Caco-2 (cell line): Measurements from ENCODE around the gene HACD4. TPM values are rescaled to one million over a fixed set of nuclear protein-coding genes. Genes with fewer than 3 reads are reported as not detected.
A peak's percentile ranks its signal among the peaks of the same experiment; 100 is the strongest.

ENCODE experiments used
- BruUV-seq: library from RNA; stranded (reverse); fragments of 400-500 nt; replicated peaks from 2 replicates; lab custom pipeline; 2021; lab: Mats Ljungman, UMichigan
- CTCF ChIA-PET: fragments of 300-600 bp; sonication (Branson Sonifier 250); formaldehyde crosslinking; loops from one replicate; lab custom pipeline; 2022; ENCODE audit warnings: antibody characterized with exemption; lab: Charles Lee
- POLR2A ChIA-PET: fragments of 300-600 bp; sonication (Branson Sonifier 250); formaldehyde crosslinking; loops from one replicate; lab custom pipeline; 2022; ENCODE audit warnings: antibody characterized with exemption; lab: Charles Lee
- DNase-seq, 2 experiments: peaks; one replicate each; pipeline versions ENCODE4 v3.0.0 to v3.0.0-alpha.2; 2020 to 2022
- H3K27me3 ChIP-seq: replicated peaks from 2 replicates; pipeline ENCODE4 v1.6.0; 2011; ENCODE audit warnings: low read length; ENCODE audit not compliant: control insufficient read depth, insufficient read depth
- H3K36me3 ChIP-seq: 2 replicates; pipeline ENCODE4 v1.5.1; 2011; ENCODE audit warnings: low read length; ENCODE audit not compliant: control insufficient read depth, insufficient read depth
- H3K4me1 ChIP-seq: fragments of 250-450 bp; sonication (Bioruptor Pico); 2 replicates; pipeline ENCODE4 v1.5.1; 2020; ENCODE audit warnings: mild to moderate bottlenecking
- H3K4me3 ChIP-seq: 2 replicates; pipeline ENCODE4 v1.5.1; 2011; ENCODE audit warnings: low read depth, mild to moderate bottlenecking, control low read depth, low read length
- H3K9me3 ChIP-seq: fragments of 250-450 bp; sonication (Bioruptor Pico); 2 replicates; pipeline ENCODE4 v1.5.1; 2020; ENCODE audit warnings: mild to moderate bottlenecking, moderate library complexity
- H3K27ac Mint-ChIP-seq: one replicate; pipeline ENCODE4 v1.8.0; 2022; ENCODE audit warnings: mixed read lengths; ENCODE audit not compliant: unreplicated experiment
- H3K27me3 Mint-ChIP-seq: one replicate; pipeline ENCODE4 v1.8.0; 2022; ENCODE audit warnings: mixed read lengths; ENCODE audit not compliant: insufficient read depth, unreplicated experiment
- H3K36me3 Mint-ChIP-seq: one replicate; pipeline ENCODE4 v1.8.0; 2022; ENCODE audit warnings: mild to moderate bottlenecking, mixed read lengths; ENCODE audit not compliant: insufficient read depth, unreplicated experiment
- H3K4me1 Mint-ChIP-seq: one replicate; pipeline ENCODE4 v1.8.0; 2022; ENCODE audit warnings: low read depth, mixed read lengths; ENCODE audit not compliant: unreplicated experiment
- H3K4me3 Mint-ChIP-seq: one replicate; pipeline ENCODE4 v1.8.0; 2022; ENCODE audit warnings: mild to moderate bottlenecking, moderate library complexity, mixed read lengths; ENCODE audit not compliant: unreplicated experiment
- H3K9me3 Mint-ChIP-seq: one replicate; pipeline ENCODE4 v1.8.0; 2022; ENCODE audit warnings: mixed read lengths; ENCODE audit not compliant: unreplicated experiment
- CTCF ChIP-seq, 2 experiments: fragments of 200-600 bp in 1 of 2; IDR thresholded peaks; 1 replicate in 1 of 2; 2 replicates in 1 of 2; pipeline versions ENCODE4 v1.5.1 to v1.8.0; 2011 to 2022; ENCODE audit warnings: antibody characterized with exemption in 1 of 2, control low read depth in 1 of 2, inconsistent platforms in 1 of 2, low read depth in 1 of 2, low read length in 1 of 2, mild to moderate bottlenecking in 1 of 2, moderate library complexity in 1 of 2; ENCODE audit not compliant: insufficient read depth in 1 of 2, severe bottlenecking in 1 of 2, unreplicated experiment in 1 of 2
- intact Hi-C: fragments of 100-400 bp; cut with micrococcal nuclease; formaldehyde crosslinking; loops from one replicate; pipeline ENCODE4 v1.10.0; 2022; ENCODE audit not compliant: unreplicated experiment
- total RNA-seq: library from RNA; stranded (reverse); gene quantifications from 2 replicates; pipeline ENCODE4 v1.2.3, GENCODE V29; 2022

Gene HACD4
- total RNA-seq, 1 experiment from 2014 or later, result not detected

GRCh38 chr9:21070171-21070571 lies 38.7 kb upstream of the HACD4 start:
- H3K9me3 ChIP-seq, result no peaks in the 10 kb centered on the region
- no peaks in the 10 kb centered on the region for H3K27me3 ChIP-seq
- Mint-ChIP-seq H3K9me3 (no peaks in the 10 kb centered on the region), H3K4me3 (no peak overlapping the region), H3K27me3 (no peaks in the 10 kb centered on the region), H3K4me1 (no peaks in the 10 kb centered on the region), H3K27ac (no peak overlapping the region), H3K36me3 (no peaks in the 10 kb centered on the region)
- BruUV-seq, result no TSS peak
- POLR2A ChIA-PET, result no interaction called here
- no peaks in the 10 kb centered on the region for H3K36me3 ChIP-seq
- intact Hi-C loops, result no loop called here
- CTCF ChIA-PET, result no interaction called here
- TF ChIP-seq CTCF (IDR thresholded peaks at IDR 0.05; ENCODE audit: insufficient read depth in 1 of 2, low read depth in 1 of 2, low read length in 1 of 2, severe bottlenecking in 1 of 2, unreplicated experiment in 1 of 2), result no peak
- H3K4me3 ChIP-seq, result no peak overlapping the region
- peak in 1 of 2 experiments; percentile 8 for DNase-seq
- H3K4me1 ChIP-seq, result peaks cover 16% of the 10 kb centered on the region

GRCh38 chr9:21060919-21061561 lies 29.6 kb upstream of the HACD4 start:
- no TSS peak for BruUV-seq
- H3K4me3 ChIP-seq, result no peak overlapping the region
- no peaks in the 10 kb centered on the region for H3K9me3 ChIP-seq
- TF ChIP-seq CTCF (IDR thresholded peaks at IDR 0.05; ENCODE audit: insufficient read depth in 1 of 2, low read depth in 1 of 2, low read length in 1 of 2, severe bottlenecking in 1 of 2, unreplicated experiment in 1 of 2), result no peak
- H3K27ac Mint-ChIP-seq, result no peak overlapping the region
- H3K36me3 ChIP-seq, result no peaks in the 10 kb centered on the region
- no peaks in the 10 kb centered on the region for H3K4me1 Mint-ChIP-seq
- no peaks in the 10 kb centered on the region for H3K27me3 Mint-ChIP-seq
- no peaks in the 10 kb centered on the region for H3K36me3 Mint-ChIP-seq
- intact Hi-C loops, result no loop called here
- no peak overlapping the region for H3K4me3 Mint-ChIP-seq
- H3K4me1 ChIP-seq, result no peaks in the 10 kb centered on the region
- ChIA-PET POLR2A (no interaction called here), CTCF (no interaction called here)
- DNase-seq, result no peak
- no peaks in the 10 kb centered on the region for H3K27me3 ChIP-seq
- no peaks in the 10 kb centered on the region for H3K9me3 Mint-ChIP-seq

- no TSS peak for BruUV-seq
- H3K4me3 Mint-ChIP-seq, result no peak overlapping the region
- intact Hi-C loops, result no loop called here
- no peak overlapping the region for H3K4me3 ChIP-seq
- H3K9me3 ChIP-seq, result no peaks in the 10 kb centered on the region
- H3K27me3 ChIP-seq, result no peaks in the 10 kb centered on the region
- ChIA-PET POLR2A (no interaction called here), CTCF (no interaction called here)
- H3K4me1 ChIP-seq, result no peaks in the 10 kb centered on the region
- H3K27ac Mint-ChIP-seq, result no peak overlapping the region
- no peaks in the 10 kb centered on the region for H3K9me3 Mint-ChIP-seq
- H3K27me3 Mint-ChIP-seq, result no peaks in the 10 kb centered on the region
- TF ChIP-seq CTCF (IDR thresholded peaks at IDR 0.05; ENCODE audit: insufficient read depth in 1 of 2, low read depth in 1 of 2, low read length in 1 of 2, severe bottlenecking in 1 of 2, unreplicated experiment in 1 of 2), result no peak
- no peaks in the 10 kb centered on the region for H3K4me1 Mint-ChIP-seq
- no peaks in the 10 kb centered on the region for H3K36me3 Mint-ChIP-seq
- no peak for DNase-seq
- H3K36me3 ChIP-seq, result no peaks in the 10 kb centered on the region
Observed at GRCh38 chr9:21056931-21057330, 25.5 kb upstream of the HACD4 start.
